GM19238 (cell line): ENCODE measurements around the gene PNN.
"Not testable (repeated sequence)": the region's sequence is repeated elsewhere in the genome, so short reads cannot be mapped to it uniquely, and the experiment has no call there.

Experiments used
- DNase-seq: peaks from one replicate; pipeline ENCODE4 v3.0.0; 2011; ENCODE audit warnings: low spot score; ENCODE audit not compliant: insufficient read length

The PNN gene

DNA sequence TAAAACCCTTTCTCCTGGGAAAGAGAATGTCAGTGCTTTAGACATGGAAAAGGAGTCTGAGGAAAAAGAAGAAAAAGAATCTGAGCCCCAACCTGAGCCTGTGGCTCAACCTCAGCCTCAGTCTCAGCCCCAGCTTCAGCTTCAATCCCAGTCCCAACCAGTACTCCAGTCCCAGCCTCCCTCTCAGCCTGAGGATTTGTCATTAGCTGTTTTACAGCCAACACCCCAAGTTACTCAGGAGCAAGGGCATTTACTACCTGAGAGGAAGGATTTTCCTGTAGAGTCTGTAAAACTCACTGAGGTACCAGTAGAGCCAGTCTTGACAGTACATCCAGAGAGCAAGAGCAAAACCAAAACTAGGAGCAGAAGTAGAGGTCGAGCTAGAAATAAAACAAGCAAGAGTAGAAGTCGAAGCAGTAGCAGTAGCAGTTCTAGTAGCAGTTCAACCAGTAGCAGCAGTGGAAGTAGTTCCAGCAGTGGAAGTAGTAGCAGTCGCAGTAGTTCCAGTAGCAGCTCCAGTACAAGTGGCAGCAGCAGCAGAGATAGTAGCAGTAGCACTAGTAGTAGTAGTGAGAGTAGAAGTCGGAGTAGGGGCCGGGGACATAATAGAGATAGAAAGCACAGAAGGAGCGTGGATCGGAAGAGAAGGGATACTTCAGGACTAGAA lies 6.1 kb downstream of the PNN start:
- no peak for DNase-seq

DNA sequence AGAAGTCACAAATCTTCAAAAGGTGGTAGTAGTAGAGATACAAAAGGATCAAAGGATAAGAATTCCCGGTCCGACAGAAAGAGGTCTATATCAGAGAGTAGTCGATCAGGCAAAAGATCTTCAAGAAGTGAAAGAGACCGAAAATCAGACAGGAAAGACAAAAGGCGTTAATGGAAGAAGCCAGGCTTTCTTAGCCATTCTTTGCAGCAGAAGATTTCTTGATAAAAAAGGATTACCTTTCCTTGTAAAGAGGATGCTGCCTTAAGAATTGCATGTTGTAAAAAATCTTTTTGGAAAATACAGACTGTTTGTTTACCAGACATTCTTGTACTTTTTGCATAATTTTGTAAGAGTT lies 6.6 kb downstream of the PNN start:
- DNase-seq, result no peak

DNA sequence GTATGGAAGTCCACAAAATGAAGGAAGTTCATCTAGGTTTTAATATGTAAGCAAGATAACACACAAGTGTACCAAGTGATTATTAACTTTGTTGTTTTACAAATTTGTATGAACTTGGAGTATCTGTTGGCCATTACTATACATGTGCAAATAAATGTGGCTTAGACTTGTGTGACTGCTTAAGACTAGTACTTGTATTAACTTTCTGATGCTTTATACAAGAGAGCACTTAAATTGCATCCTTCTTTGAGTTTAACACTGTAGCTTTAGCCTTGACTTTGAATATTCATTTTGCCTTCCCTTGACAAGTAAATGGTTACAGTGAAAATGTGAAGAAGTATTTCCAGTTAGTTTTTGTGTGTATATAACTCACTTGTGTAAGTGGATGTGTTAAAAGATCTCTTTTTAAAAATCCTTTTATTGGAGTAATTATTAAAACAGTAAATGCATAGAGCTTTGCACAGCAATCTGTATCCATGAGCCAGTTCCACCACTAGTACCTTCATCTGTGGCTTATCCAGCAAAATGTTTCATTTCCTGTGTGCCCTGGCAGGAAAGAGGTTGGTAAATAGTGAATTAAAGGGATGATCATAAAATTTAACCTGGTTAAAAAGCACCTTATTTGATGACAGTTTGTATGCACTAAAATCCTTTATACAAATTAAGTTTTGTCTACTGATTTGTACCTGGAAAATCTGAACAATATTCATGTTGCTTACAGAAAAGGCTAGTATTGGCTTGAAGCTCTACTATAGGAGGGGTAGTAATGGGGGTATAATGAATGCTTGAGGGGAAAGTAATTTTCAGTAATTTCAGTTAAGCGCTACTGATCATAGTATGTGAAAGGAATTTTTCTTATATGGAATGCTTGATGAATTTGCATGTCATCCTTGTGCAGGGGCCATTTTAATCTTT lies 8.0 kb downstream of the PNN start:
- DNase-seq, result no peak

DNA sequence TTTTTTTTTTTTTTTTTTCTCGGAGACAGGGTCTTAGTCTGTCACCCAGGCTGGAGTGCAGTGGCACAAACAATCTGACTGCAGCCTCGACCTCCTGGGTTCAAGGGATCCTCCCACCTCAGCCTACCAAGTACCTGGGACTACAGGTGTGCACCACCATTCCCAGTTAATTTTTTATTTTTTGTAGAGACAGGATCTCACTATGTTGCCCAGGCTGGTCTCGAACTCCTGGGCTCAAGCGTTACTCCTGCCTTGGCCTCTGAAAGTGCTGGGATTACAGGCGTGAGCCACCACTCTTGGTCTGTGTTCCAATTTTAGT lies 8.6 kb downstream of the PNN start:
- DNase-seq, result not testable (repeated sequence)

DNA sequence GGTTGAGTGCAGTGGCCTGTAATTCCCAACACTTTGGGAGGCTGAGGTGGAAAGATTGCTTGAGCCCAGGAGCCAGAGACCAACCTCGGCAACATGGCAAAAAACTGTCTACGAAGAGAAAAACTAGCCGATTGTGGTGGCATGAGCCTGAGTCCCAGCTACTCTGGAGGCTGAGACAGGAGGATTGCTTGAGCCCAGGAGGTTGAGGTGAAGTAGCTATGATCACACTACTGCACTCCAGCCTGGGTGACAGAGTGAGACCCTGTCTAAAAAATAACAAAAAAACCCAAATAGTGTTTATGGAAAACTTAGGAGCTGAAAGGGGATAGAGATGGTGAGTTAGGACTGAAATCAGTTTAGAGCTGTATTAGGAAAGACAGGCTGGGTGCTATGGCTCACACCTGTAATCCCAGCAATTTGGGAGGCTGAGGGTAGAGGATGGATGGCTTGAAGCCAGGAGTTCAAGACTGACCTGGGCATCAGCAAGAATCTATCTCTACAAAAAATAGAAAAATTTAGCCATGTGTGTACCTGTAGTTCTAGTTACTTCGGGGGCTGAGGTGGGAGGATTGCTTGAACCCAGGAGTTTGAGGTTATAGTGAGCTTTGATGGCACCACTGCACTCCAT lies 9.7 kb downstream of the PNN start:
- DNase-seq, result no peak

DNA sequence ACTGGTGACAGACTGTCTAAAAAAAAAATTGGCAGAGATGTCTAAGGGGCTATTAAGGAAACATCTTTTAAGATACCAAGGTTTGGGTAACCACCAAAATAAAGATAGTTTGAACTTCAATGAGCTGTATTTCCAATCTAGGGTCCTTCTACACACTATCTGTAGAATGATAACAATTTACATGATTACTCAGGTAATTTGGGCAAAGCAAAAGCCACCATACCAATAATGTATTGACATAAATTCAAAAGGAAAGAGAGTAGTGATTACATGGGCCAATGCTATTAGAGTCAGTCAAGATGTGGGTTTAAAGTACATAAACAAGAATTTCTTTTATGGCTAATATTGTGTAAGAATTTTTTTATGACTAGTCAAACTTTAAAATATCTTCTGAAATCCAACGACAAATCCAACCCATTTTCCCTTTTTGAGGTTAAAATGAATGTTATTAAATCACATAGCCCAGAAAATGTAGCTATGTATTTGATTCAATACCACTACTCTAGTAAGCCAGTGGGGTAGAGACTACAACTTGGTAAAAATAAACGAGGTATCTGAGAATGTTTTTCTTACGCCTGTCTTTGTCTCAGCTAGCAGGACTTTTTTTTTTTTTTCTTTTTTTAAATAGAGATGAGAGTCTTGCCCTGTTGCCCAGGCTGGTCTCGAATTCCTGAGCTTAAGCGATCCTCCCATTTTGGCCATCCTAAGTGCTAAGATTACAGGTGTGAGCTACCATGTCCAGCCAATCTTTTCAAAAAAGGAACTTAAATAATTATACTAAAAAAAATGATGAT lies 10.4 kb downstream of the PNN start:
- no peak for DNase-seq

DNA sequence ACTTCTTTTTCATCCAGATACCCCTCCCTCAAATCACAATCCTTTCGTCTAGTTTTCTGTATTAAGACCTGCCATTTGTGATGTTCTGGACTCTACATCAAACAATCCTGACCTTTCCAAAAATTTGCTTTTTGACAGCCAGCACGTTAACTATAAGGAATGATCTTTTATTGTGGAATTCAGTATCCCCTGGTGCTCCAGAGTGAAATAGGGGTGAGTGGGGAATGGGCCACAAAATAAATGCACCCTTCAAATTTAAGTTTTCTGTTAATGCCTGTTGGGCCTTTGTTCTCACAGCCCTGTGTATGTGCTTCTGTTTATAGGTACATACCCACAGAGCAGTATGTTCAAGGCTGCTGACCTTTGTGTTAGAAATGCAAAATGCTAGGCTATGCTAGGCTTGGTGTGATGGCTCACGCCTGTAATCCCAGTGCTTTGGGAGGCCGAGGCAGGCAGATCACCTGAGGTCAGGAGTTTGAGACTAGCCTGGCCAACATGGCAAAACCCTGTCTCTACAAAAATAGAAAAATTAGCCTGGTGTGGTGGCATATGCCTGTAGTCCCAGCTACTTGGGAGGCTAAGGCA lies 12.0 kb downstream of the PNN start:
- DNase-seq, result no peak

DNA sequence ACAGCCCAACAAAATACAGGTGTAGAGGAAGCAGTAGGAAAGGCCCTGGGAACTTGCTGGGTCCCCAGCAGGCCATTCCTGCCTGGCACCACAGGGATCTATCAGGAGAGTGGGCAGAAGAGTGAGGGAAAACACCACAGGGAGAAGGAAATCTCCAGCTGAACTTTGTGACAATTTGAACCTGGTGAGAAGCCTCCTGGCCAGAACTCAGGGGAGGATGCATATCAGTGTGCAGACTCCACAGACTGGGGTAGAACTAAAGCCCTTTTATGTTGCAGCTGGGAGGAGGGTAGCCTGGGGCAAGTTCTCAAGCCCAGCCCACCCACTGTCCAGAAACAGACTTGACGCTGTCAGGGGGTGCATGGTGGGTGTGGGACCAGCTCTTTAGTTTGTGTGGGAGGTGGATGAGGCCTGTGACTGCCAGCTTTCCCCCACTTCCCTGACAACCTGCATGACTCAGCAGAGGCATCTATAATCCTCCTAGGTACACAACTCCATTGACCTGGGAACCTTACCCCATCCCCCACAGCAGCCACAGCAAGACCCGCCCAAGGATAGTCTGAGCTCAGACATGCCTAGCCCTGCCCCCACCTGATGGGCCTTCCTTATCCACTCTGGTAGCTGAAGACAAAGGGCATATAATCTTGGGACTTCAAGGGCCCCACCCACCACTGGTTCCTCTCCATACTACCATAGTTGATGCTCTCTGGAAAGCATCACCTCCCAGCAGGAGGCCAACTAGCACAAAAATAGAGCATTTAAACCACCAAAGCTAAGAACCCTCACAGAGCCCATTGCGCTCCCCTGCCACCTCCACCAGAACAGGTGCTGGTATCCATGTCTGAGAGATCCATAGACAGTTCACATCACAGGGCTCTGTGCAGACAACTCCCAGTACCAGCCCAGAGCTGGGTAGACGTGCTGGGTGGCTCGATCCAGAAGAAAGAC lies 28.9 kb downstream of the PNN start:
- no peak for DNase-seq

DNA sequence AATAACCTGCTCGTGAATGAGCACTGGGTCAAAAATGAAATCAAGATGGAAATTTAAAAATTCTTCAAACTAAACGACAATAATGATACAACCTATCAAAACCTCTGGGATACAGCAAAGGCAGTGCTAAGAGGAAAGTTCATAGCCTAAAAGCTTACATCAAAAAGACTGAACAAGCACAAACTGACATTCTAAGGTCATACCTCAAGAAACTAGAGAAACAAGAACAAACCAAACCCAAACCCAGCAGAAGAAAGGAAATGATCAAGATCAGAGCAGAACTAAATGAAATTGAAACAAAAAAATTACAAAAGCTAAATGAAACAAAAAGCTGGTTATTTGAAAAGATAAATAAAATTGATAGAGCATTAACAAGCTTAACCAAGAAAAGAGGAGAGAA lies 32.4 kb downstream of the PNN start:
- not testable (repeated sequence) for DNase-seq

DNA sequence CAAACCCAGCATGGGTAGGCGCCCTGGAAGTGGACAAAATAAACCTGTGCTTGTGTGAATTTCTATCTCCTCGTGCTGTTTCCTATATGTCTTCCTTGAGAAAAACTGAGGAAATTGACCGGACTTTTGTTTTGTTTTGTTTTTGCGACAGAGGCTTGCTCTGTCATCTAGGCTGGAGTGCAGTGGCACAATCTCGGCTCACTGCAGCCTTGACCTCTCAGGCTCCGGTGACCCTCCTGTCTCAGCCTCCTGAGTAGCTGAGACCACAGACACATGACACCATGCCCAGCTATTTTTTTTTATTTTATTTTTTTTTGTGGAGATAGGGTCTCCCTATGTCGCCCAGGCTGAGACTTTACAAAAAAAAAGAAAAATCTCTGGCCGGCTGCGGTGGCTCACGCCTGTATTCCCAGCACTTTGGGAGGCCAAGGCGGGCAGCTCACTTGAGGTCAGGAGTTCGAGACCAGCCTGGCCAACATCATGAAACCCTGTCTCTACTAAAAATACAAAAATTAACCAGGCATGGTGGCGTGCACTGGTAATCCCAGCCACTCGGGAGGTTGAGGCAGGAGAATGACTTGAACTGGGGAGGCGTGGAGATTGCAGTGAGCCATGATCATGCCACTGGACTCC lies 36.2 kb downstream of the PNN start:
- DNase-seq, result no peak

DNA sequence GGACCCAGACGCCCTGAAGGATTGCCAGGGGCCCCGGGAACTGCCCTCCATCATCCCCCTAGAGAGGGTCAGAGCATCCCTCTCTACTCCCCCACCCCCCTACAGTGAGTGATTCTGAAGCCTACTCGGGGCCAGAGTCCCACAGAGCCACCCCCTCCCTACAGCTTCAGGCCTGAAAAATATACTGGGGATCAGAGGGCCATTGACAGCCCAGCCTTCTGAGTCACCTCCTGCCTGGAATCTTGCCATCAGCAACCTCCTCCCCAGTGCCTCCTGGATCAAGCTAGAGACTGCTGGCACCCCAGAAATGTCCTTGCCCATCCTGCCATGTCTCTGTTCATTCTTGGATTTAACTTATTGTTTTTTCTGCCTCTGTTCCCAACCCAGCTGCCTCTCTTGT lies 37.0 kb downstream of the PNN start:
- DNase-seq, result no peak

DNA sequence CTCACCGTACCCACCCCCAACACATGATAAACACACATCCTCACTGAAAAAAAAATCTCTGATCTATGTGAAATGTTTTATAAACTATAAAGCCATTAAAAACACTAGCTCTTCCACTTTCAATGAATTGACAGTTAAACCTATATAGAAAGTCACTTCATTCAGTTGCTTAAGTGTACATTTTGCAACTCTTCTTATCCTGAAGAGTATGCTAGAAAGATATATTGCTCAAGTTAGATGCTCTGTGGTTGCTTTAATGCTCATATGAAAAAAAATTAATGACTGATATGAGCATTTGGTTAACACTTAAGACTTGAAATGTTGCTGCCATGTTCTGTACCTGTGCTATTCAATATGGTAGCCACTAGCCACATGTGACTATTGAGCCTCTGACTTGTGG lies 37.6 kb downstream of the PNN start:
- no peak for DNase-seq

DNA sequence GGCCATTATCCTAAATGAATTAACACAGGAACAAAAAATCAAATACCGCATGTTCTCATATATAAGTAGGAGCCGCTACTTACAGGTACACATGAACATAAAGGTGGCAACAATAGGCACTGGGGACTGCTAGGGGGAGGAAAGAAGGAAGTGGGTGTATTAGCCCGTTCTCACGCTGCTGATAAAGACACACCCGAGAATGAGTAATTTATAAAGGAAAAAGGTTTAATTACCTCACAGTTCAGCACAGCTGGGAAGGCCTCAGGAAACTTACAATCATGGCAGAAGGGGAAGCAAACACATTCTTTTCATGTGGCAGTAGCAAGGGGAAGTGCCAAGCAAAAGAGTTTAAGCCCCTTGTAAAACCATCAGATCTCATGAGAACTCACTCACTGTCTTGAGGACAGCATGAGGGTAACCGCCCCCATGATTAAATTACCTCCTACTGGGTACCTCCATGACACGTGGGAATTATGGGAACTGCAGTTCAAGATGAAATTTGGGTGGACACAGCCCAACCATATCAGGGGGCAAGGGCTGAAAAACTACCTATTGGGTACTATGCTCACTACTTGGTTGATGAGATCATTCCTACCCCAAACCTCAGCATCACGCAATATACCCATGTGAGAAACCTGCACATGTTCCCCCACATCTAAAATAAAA lies 42.3 kb downstream of the PNN start:
- no peak for DNase-seq

DNA sequence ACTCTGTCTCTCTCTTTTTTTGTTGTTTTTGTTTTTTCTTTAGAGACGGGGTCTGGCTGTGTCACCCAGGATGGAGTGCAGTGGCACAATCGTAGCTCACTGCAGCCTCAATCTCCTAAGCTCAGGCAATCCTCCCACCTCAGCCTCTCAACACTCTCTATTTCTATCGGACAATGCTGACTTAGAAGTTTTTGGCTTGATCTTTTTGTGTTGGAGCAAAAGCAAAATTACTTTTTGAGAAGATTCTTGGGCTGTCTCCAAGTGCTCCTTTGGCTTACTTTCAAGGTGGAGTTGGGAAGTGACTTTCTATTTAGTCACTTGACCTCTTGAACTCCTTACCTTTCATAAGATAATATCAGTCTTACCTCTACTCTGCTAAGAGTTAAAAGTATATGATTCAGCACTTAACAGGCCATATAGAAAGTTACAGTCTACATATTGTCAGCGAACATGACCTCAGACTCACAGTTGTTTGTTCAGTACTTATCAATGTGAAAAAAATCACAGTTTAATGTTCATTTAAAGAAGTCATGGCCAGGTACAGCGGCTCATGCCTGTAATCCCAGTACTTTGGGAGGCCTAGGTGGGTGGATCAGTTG lies 43.2 kb downstream of the PNN start:
- no peak for DNase-seq

DNA sequence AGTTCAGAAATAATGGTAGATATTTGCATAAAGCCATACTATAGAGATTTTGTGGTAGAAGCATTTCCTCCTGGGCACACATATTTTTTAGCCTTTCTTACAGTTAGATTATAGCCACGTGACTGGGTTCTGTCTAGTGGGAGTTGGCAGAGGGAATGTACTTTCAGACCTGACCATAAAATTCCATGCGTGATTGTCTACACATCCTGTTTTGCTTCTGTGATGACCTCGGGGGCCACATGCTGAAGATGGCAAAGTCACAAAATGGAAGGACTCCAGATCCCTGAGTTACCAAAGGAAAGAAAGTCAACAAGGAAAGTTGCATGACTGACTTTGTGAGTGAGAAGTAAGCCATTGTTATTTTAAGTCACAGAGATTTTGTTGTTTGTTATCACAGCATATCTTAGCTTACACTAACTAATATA lies 44.0 kb downstream of the PNN start:
- no peak for DNase-seq

DNA sequence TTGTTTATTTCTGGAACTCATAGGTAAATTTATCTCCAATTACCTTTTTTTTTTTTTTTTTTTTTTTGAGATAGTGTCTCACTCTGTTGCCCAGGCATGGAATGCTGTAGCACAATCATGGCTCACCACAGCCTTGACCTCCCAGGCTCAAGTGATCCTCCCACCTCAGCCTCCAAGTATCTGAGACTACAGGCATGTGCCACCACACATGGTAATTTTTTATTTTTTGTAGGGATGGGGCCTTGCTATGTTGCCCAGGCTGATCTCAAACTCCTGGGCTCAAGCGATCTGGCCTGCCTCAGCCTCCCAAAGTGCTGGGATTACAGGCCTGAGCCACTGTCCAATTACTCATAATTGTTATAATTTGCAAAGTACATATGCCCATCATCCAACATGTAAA lies 45.4 kb downstream of the PNN start:
- not testable (repeated sequence) for DNase-seq

DNA sequence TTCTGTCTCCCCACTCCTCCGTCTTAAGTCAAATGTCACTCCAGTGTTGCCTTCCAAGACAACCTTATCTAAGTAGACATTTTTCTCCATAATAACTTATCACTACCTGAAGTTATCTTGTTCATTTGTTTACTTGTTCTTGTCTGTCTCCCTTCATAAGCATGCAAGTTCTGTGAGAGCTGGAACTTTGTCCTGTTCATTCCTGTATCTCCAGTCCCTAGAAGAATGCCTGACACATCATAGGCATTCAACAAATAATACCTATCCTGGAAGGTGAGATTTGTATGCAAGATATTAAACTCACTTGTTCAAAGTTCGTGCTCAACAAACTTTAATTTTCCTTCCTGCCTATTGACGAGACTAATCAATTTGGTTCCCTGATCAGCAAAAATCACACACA lies 53.0 kb downstream of the PNN start:
- no peak for DNase-seq

DNA sequence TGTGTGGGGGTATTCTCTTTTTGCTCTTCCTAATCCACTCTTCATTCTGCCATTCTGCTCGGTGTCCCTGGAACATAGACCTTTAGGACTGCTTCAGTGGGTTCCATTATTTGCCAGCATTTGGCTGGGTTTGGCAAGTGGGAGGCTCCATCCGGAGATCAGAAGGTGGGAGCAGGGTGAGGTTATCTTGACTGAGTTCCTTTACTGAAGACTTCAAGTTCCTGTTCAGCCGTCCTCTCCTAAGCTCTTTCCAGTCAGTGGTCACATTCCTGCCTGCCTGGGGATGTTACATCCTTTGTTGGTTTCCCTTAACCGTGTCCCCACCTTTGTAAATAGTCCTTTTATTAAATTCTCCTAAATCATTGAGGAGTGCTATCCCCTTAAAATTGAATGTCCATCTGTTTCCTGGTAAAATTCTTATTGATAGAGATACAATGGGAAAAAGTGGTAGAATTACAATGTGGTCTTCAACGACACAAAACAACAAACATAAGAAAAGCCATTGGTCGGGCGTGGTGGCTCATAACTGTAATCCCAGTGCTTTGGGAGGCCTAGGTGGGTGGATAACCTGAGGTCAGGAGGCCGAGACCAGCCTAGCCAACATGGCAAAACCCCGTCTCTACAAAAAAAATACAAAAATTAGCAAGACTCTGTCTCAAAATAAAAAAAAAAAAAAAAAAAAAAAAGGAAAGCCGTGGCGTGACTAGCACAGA lies 53.6 kb downstream of the PNN start:
- DNase-seq, result no peak
